ENCODE measurements around the gene TRUB2.

DNA sequence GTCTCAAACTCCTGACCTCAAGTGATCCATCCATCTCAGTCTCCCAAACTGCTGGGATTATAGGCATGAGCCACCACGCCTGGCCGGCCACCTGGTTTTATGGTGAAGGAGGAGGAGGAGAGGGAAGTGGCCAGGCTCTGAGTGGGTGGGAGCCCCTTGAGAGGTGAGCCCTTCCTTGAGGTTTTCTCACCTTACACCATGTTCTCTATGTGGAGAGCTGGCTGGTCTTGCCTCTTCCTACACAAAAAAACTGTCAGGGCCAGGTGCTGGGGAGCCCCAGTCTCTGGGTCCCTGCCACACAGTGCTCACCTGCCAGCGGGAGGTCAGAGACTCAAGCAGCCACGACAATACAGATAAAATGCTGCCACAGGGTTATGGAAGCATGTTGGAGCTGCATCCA lies 28.1 kb downstream of the TRUB2 start:
- TF ChIP-seq POLR2AphosphoS5 (IDR thresholded peaks at IDR 0.05; ENCODE audit: low read depth, low read length), result no peak
- no peak for TF ChIP-seq POU2F2 (IDR thresholded peaks at IDR 0.05; ENCODE audit: low read depth, low read length)
- TF ChIP-seq POLR2A (IDR thresholded peaks at IDR 0.05; ENCODE audit: low read depth, low read length), result no peak

Data from GM12891 (cell line).